Bronchial smooth muscle cell (primary cell): ENCODE results near the gene GPA33. TPM values are rescaled to one million over a fixed set of nuclear protein-coding genes. Genes with fewer than 3 reads are reported as not detected.

Source experiments
- total RNA-seq: library from RNA; depleted of rRNA; stranded (reverse); fragments of >200 nt; gene quantifications from 2 replicates; pipeline ENCODE4 v1.2.1, GENCODE V29; 2014

GPA33 gene, protein sequence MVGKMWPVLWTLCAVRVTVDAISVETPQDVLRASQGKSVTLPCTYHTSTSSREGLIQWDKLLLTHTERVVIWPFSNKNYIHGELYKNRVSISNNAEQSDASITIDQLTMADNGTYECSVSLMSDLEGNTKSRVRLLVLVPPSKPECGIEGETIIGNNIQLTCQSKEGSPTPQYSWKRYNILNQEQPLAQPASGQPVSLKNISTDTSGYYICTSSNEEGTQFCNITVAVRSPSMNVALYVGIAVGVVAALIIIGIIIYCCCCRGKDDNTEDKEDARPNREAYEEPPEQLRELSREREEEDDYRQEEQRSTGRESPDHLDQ
- not detected in 2 replicates for total RNA-seq

DNA sequence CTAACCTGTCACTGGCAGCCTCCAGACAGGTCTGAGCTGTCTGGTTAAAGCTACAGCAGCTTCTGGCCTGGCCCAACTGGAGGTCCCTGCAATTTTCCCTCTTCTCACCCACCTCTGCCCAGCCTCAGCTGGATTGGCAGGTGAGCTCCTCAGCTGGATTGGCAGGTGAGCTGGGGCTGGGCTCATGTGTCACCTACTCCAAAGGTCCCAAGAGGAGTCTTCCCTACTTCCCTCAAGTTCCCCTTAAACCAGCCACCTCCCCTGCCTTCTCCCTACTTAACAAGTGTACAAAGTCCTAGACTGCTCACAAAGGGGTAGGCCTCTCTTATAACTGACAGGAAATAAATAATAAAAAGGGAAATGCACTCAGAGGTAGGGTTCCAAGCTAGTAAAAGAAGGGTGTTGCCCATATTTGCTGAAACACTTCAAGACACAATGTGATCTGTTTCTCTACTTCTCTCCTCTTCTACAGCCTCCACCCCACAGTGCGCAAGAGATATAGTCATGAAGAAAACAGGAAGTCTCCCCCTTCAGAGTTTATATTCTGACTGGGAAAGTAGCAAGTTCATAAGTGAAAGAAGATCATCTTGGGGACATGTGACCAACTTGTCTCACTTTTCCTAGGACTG lies at the start of gene GPA33:
Gene GPA33 (minus strand): TSS at position 64 of the 629 bp plus-strand sequence. CDS start 90 bp downstream, outside the sequence.

DNA sequence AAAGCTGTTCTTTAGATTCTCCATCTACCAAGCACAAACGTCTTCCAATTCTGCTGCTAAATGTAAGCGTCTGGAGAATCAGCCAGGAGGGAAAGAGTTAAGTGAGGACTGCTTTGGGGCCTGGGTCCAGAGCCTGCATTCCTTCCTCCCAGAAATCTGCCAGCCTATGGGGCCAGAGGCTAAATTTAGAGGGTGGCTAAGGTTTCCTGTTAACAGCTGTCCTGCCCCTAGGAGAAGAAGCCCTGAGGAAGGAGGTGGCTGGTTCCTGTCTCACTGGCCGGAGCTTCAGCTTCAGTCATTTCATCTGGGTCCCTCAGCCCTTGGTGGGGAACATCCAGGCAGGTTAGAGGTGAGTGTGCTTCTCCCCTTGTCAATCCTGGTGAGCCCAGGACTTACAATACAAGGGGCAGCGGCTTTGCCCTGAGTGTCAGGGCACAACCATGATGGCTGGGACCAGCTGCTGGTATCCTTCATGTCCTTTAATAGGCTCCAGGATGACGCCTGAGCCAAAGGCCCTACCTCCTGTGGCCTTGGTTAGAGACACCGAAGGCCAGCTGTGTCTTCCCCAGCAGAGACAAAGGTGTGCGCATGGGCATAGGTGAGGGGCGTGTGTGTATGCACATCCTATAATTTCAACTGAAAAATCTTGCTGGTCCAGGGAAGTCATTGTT lies 3.8 kb upstream of the GPA33 start, which contains the start of gene STYXL2:
Gene STYXL2 (plus strand): TSS at position 230 of the 671 bp plus-strand sequence. CDS start 775 bp downstream, outside the sequence.

Other genes with a start within 250 kb of the GPA33 start
- 8.5 and 9.9 TPM in 2 replicates for gene TADA1, start 214.1 kb downstream of the GPA33 start, total RNA-seq
- not detected in 2 replicates for gene ILDR2, start 114.8 kb downstream of the GPA33 start, total RNA-seq
- not detected in 2 replicates for gene MAEL, start 101.1 kb downstream of the GPA33 start, total RNA-seq
- not detected in 2 replicates for gene STYXL2, start 3.7 kb upstream of the GPA33 start, total RNA-seq
- gene POU2F1, start 130.5 kb upstream of the GPA33 start, total RNA-seq, result 2.7 and 3.0 TPM in 2 replicates